IMR-90 (cell line): ENCODE measurements around the gene CNTFR. TPM values are rescaled to one million over a fixed set of nuclear protein-coding genes. Genes with fewer than 3 reads are reported as not detected.

Source experiments
- ATAC-seq: fragments of 200-7000 bp; cut with Tn5 transposase; 2 replicates; pipeline ENCODE4 v1.9.1; 2020; ENCODE audit warnings: low read depth, mild to moderate bottlenecking, moderate library complexity
- BruUV-seq: library from RNA; stranded (reverse); fragments of 400-500 nt; replicated peaks from 2 replicates; lab custom pipeline; 2021; lab: Mats Ljungman, UMichigan
- CTCF ChIA-PET: fragments of 300-600 bp; formaldehyde crosslinking; extraction: SDS; loops from one replicate; lab custom pipeline; 2021; ENCODE audit warnings: antibody characterized with exemption; lab: Yijun Ruan, JAX
- POLR2A ChIA-PET: fragments of 300-600 bp; sonication (Branson Sonifier 250); formaldehyde crosslinking; loops from one replicate; lab custom pipeline; 2022; ENCODE audit warnings: antibody characterized with exemption; ENCODE audit not compliant: unreplicated experiment; lab: Charles Lee
- DNase-seq: peaks from one replicate; pipeline ENCODE4 v3.0.0; 2013
- H2AFZ ChIP-seq: replicated peaks from 2 replicates; pipeline ENCODE3; 2013; ENCODE audit warnings: low read length, mild to moderate bottlenecking; ENCODE audit not compliant: poor library complexity
- H2AK5ac ChIP-seq: 2 replicates; pipeline ENCODE4 v1.6.1; 2013; ENCODE audit warnings: low read depth, low read length, inconsistent platforms
- H2AK9ac ChIP-seq: replicated peaks from 2 replicates; pipeline ENCODE3; 2013; ENCODE audit warnings: mild to moderate bottlenecking, low read depth, low read length, moderate library complexity; ENCODE audit not compliant: poor library complexity
- H2BK120ac ChIP-seq: 2 replicates; pipeline ENCODE4 v1.6.1; 2013; ENCODE audit warnings: low read depth, low read length, inconsistent platforms
- H2BK15ac ChIP-seq: 3 replicates; pipeline ENCODE4 v1.6.1; 2013; ENCODE audit warnings: low read depth, low read length, inconsistent platforms
- H2BK20ac ChIP-seq: 2 replicates; pipeline ENCODE4 v1.6.1; 2013; ENCODE audit warnings: low read depth, mild to moderate bottlenecking, inconsistent platforms, low read length, moderate library complexity
- H2BK5ac ChIP-seq: 2 replicates; pipeline ENCODE4 v1.6.1; 2013; ENCODE audit warnings: mild to moderate bottlenecking, low read depth, low read length, inconsistent platforms; ENCODE audit not compliant: poor library complexity, severe bottlenecking
- H3K14ac ChIP-seq: replicated peaks from 2 replicates; pipeline ENCODE4 v1.6.1; 2013; ENCODE audit warnings: low read depth, low read length, inconsistent platforms
- H3K18ac ChIP-seq: 2 replicates; pipeline ENCODE4 v1.6.1; 2013; ENCODE audit warnings: low read depth, low read length, control low read depth
- H3K23ac ChIP-seq: 2 replicates; pipeline ENCODE4 v1.6.1; 2013; ENCODE audit warnings: low read depth, low read length, inconsistent platforms
- H3K27ac ChIP-seq: 2 replicates; pipeline ENCODE4 v1.5.1; 2013; ENCODE audit warnings: mild to moderate bottlenecking, control low read depth, low read length; ENCODE audit not compliant: insufficient read depth
- H3K27me3 ChIP-seq: 2 replicates; pipeline ENCODE4 v1.6.1; 2013; ENCODE audit warnings: low read length; ENCODE audit not compliant: control insufficient read depth, insufficient read depth
- H3K36me3 ChIP-seq: 2 replicates; pipeline ENCODE4 v1.6.1; 2013; ENCODE audit warnings: low read length, mixed read lengths; ENCODE audit not compliant: control insufficient read depth, insufficient read depth
- H3K4ac ChIP-seq: 2 replicates; pipeline ENCODE4 v1.6.1; 2013; ENCODE audit warnings: low read depth, low read length, inconsistent platforms
- H3K4me1 ChIP-seq: 2 replicates; pipeline ENCODE4 v1.6.1; 2013; ENCODE audit warnings: low read length, mixed read lengths; ENCODE audit not compliant: control insufficient read depth, insufficient read depth
- H3K4me2 ChIP-seq: 2 replicates; pipeline ENCODE4 v1.6.1; 2013; ENCODE audit warnings: low read depth, mild to moderate bottlenecking, control low read depth, low read length, moderate library complexity
- H3K4me3 ChIP-seq: 2 replicates; pipeline ENCODE4 v1.5.1; 2013; ENCODE audit warnings: low read depth, mild to moderate bottlenecking, control low read depth, low read length, moderate library complexity; ENCODE audit not compliant: insufficient read depth
- H3K56ac ChIP-seq: 2 replicates; pipeline ENCODE4 v1.6.1; 2013; ENCODE audit warnings: low read length, inconsistent platforms; ENCODE audit not compliant: insufficient read depth; ENCODE audit errors: extremely low read depth
- H3K79me1 ChIP-seq, 2 experiments: 2 replicates each; pipeline ENCODE4 v1.6.1; 2013; ENCODE audit warnings: low read length in 2 of 2, inconsistent platforms in 1 of 2, low read depth in 1 of 2
- H3K9ac ChIP-seq: 2 replicates; pipeline ENCODE4 v1.6.1; 2013; ENCODE audit warnings: low read depth, low read length, control low read depth
- H3K9me1 ChIP-seq: 2 replicates; pipeline ENCODE4 v1.6.1; 2013; ENCODE audit warnings: low read length, inconsistent platforms; ENCODE audit not compliant: insufficient read depth
- H3K9me3 ChIP-seq: 2 replicates; pipeline ENCODE4 v1.6.1; 2013; ENCODE audit warnings: low read length; ENCODE audit not compliant: control insufficient read depth, insufficient read depth
- H4K20me1 ChIP-seq: 2 replicates; pipeline ENCODE4 v1.6.1; 2013; ENCODE audit warnings: low read length, inconsistent platforms; ENCODE audit not compliant: insufficient read depth
- H4K5ac ChIP-seq: 2 replicates; pipeline ENCODE4 v1.6.1; 2013; ENCODE audit warnings: mild to moderate bottlenecking, low read depth, low read length, control low read depth
- H4K8ac ChIP-seq, 2 experiments: 2 replicates each; pipeline ENCODE4 v1.6.1; 2013; ENCODE audit warnings: low read depth in 2 of 2, low read length in 2 of 2, control low read depth in 1 of 2, inconsistent platforms in 1 of 2
- H4K91ac ChIP-seq: 2 replicates; pipeline ENCODE4 v1.6.1; 2013; ENCODE audit warnings: low read depth, low read length, inconsistent platforms; ENCODE audit not compliant: insufficient read depth
- NFE2L2 ChIP-seq: fragments of 150-350 bp; IDR thresholded peaks from 2 replicates; pipeline ENCODE4 v1.6.1; 2016; ENCODE audit warnings: low read depth, mild to moderate bottlenecking, low read length
- WGBS, 2 experiments: methylation state at CpG; one replicate each; pipeline versions ENCODE4 v1.1.5 to v1.1.7; 2013; ENCODE audit warnings: missing lambda C conversion rate in 2 of 2; ENCODE audit not compliant: insufficient read length in 1 of 2; ENCODE audit errors: extremely low coverage in 2 of 2; 5-methylcytosine and 5-hydroxymethylcytosine counted together
- dilution Hi-C: fragments of 300-500 bp; cut with HindIII; formaldehyde crosslinking; loops from one replicate; pipeline ENCODE4 v1.14.3; 2018; ENCODE audit warnings: low sequenced_read_pairs; ENCODE audit not compliant: unreplicated experiment
- in situ Hi-C: fragments of 300-500 bp; cut with MboI; formaldehyde crosslinking; loops from 3 replicates; pipeline ENCODE4 v1.14.3; 2019; ENCODE audit warnings: low sequenced_read_pairs, inconsistent platforms, mixed read lengths
- intact Hi-C: fragments of 100-400 bp; cut with micrococcal nuclease; formaldehyde crosslinking; loops from 2 replicates; pipeline ENCODE4 v1.10.0; 2022
- polyA plus RNA-seq, 3 experiments: library from polyadenylated mRNA; depleted of rRNA; stranded (reverse); fragments of >200 nt; gene quantifications; 2 replicates each; pipeline ENCODE4 v1.2.3, GENCODE V29; 2012; ENCODE audit warnings: low replicate concordance in 1 of 3
- total RNA-seq: library from RNA; depleted of rRNA; stranded (reverse); fragments of >200 nt; gene quantifications from 2 replicates; pipeline ENCODE4 v1.2.3, GENCODE V29; 2012

The CNTFR gene
- total and polyA plus RNA-seq, 2 of the 4 experiments (the other 2 are of a cell fraction): not detected

DNA sequence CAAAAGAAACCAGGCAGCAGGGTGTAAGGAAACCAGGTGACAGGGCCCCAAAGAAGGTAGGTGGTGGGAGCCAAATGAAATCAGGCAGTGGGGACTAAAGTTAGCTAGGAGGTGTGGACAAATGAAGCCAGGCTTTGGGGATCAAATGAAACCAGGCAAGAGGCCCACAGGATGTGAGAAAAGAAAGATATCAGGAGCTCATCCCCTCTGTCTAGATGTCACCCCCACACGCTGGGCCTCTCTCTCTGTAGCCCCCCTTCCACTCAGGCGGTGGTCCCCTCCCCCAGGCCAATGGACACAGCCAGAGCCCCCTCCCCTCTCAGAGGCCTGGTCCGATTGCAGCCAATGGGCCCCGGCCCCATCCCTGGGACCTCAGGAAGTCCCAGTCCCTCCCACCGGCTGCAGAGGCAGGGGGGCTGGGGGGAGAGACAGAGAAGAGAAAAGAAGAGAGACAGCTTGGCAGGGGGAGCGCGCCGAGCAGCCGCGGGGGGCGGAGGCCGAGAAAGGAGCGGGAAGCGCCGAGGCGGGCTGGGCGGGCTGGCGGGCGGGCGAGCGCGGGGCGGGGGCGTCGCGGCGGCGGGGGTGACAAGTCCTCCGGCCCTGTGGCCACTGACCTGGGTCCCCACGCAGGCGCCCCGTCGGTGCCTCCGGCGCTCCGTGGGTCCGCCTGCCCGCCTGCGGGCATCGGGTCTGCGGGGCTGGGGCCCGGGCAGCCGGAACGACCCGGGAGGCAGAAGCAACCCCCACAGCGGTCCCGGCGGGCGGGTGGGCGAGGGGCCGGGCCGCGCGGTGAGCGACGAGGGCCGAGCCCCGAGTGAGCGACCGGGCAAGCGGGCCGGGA, 11.9 kb downstream of the CNTFR start:
- Histone ChIP-seq H2BK15ac (no peak overlapping the region), H3K9me3 (no peaks in the 10 kb centered on the region), H3K56ac (no peak overlapping the region), H2BK5ac (no peak overlapping the region), H3K4me2 (no peak overlapping the region), H2AK9ac (no peak overlapping the region), H2AK5ac (no peak overlapping the region), H4K91ac (no peak overlapping the region), H2BK120ac (no peak overlapping the region), H4K20me1 (no peaks in the 10 kb centered on the region), H3K9ac (no peak overlapping the region), H3K18ac (no peak overlapping the region), H3K4me3 (no peak overlapping the region), H3K27me3 (peaks cover 90% of the 10 kb centered on the region), H3K23ac (no peak overlapping the region), H3K14ac (no peak overlapping the region), H3K4ac (no peak overlapping the region), H3K9me1 (0 out of 2 replicates have a peak, but pooled peaks cover 1% of the 10 kb centered on the region), H2BK20ac (no peak overlapping the region), H3K4me1 (no peaks in the 10 kb centered on the region), H3K36me3 (no peaks in the 10 kb centered on the region), H4K8ac (no peak overlapping the region), H3K79me1 (no peaks in the 10 kb centered on the region), H2AFZ (no peak overlapping the region), H3K27ac (no peak overlapping the region), H4K5ac (no peak overlapping the region)
- no peak for DNase-seq
- ChIA-PET CTCF (interaction anchor here (1.8 to 3.0 kb wide), 3 partner anchors 14 to 30 kb away, joined by 6 to 8 read pairs (median 7); no protein-coding TSS in a partner anchor), POLR2A (interaction anchor here (0.5 kb wide), 1 partner anchor 412 kb away, joined by 7 read pairs; no protein-coding TSS in a partner anchor)
- dilution Hi-C loops: no loop called here
- TF ChIP-seq NFE2L2: no peak
- intact Hi-C loops: no loop called here
- BruUV-seq: no TSS peak
- 5% methylated on average over 22 of the region's 62 CpGs; no CpG with 5 or more reads in 1 of the 2 experiments for WGBS, 2 experiments
- in situ Hi-C loops: no loop called here
- no peak for ATAC-seq
